GM12801 (cell line): ENCODE measurements around the gene CZIB.

ENCODE experiments used
- CTCF ChIP-seq: IDR thresholded peaks from one replicate; pipeline ENCODE4 v1.5.1; 2011; ENCODE audit warnings: control low read depth; ENCODE audit not compliant: insufficient read length; ENCODE audit errors: extremely low read depth

The CZIB gene

GRCh38 chr1:53250325-53250724, 29.9 kb upstream of the CZIB start:
- no peak for TF ChIP-seq CTCF

GRCh38 chr1:53249706-53250105, 29.3 kb upstream of the CZIB start:
- no peak for TF ChIP-seq CTCF

GRCh38 chr1:53246261-53247134, 26.1 kb upstream of the CZIB start:
- no peak for TF ChIP-seq CTCF

GRCh38 chr1:53244141-53244540, 23.7 kb upstream of the CZIB start:
- no peak for TF ChIP-seq CTCF

GRCh38 chr1:53242381-53242780, 21.9 kb upstream of the CZIB start:
- no peak for TF ChIP-seq CTCF

GRCh38 chr1:53241828-53242227, 21.4 kb upstream of the CZIB start:
- no peak for TF ChIP-seq CTCF

- TF ChIP-seq CTCF: no peak
These were observed 18.0 kb upstream of the CZIB start, which contains the start of gene MAGOH for GRCh38 chr1:53238197-53239155. TSS of gene MAGOH (minus strand) at chr1:53238518. CDS start at chr1:53238448, 70 bp downstream.
